ENCODE data around the gene ZNF578.
"Not testable (repeated sequence)": the region's sequence is repeated elsewhere in the genome, so short reads cannot be mapped to it uniquely, and the experiment has no call there.

The ZNF578 gene

GRCh38 chr19:52538815-52539214 is 85.5 kb downstream of the ZNF578 start:
- H3K9ac ChIP-seq (ENCODE audit: low read length); H3K36me3 ChIP-seq (ENCODE audit: control insufficient read depth, low read depth, low read length); H3K4me3 ChIP-seq (ENCODE audit: low read length); H3K27ac ChIP-seq (ENCODE audit: low read length); H3K4me1 ChIP-seq (ENCODE audit: control insufficient read depth, low read depth, low read length); H3K9me3 ChIP-seq (ENCODE audit: control insufficient read depth, low read depth, low read length): not testable (repeated sequence)
- peaks cover 13% of the 10 kb centered on the region for H3K27me3 ChIP-seq (ENCODE audit: control insufficient read depth, insufficient read depth, low read length)

- H3K27ac ChIP-seq (ENCODE audit: low read length); H3K9me3 ChIP-seq (ENCODE audit: control insufficient read depth, low read depth, low read length); H3K36me3 ChIP-seq (ENCODE audit: control insufficient read depth, low read depth, low read length); H3K4me3 ChIP-seq (ENCODE audit: low read length); H3K4me1 ChIP-seq (ENCODE audit: control insufficient read depth, low read depth, low read length); H3K9ac ChIP-seq (ENCODE audit: low read length): not testable (repeated sequence)
- H3K27me3 ChIP-seq (ENCODE audit: control insufficient read depth, insufficient read depth, low read length) = peaks cover 13% of the 10 kb centered on the region
These were observed 87.8 kb downstream of the ZNF578 start for GRCh38 chr19:52541176-52541575.

GRCh38 chr19:52541608-52542007 is 88.3 kb downstream of the ZNF578 start:
- H3K4me1 ChIP-seq (ENCODE audit: control insufficient read depth, low read depth, low read length) = peaks cover under 1% of the 10 kb centered on the region
- no peak overlapping the region for H3K4me3 ChIP-seq (ENCODE audit: low read length)
- H3K27ac ChIP-seq (ENCODE audit: low read length) = no peak overlapping the region
- no peaks in the 10 kb centered on the region for H3K36me3 ChIP-seq (ENCODE audit: control insufficient read depth, low read depth, low read length)
- H3K9ac ChIP-seq (ENCODE audit: low read length) = no peak overlapping the region
- H3K27me3 ChIP-seq (ENCODE audit: control insufficient read depth, insufficient read depth, low read length) = peaks cover 11% of the 10 kb centered on the region
- H3K9me3 ChIP-seq (ENCODE audit: control insufficient read depth, low read depth, low read length) = no peaks in the 10 kb centered on the region

- not testable (repeated sequence) for H3K36me3 ChIP-seq (ENCODE audit: control insufficient read depth, low read depth, low read length); H3K4me1 ChIP-seq (ENCODE audit: control insufficient read depth, low read depth, low read length); H3K27ac ChIP-seq (ENCODE audit: low read length); H3K27me3 ChIP-seq (ENCODE audit: control insufficient read depth, insufficient read depth, low read length); H3K9ac ChIP-seq (ENCODE audit: low read length); H3K9me3 ChIP-seq (ENCODE audit: control insufficient read depth, low read depth, low read length); H3K4me3 ChIP-seq (ENCODE audit: low read length)
These were observed 89.2 kb downstream of the ZNF578 start for GRCh38 chr19:52542541-52542940.

GRCh38 chr19:52542984-52543664 is 89.8 kb downstream of the ZNF578 start:
- no peaks in the 10 kb centered on the region for H3K9me3 ChIP-seq (ENCODE audit: control insufficient read depth, low read depth, low read length)
- no peak overlapping the region for H3K4me3 ChIP-seq (ENCODE audit: low read length)
- H3K4me1 ChIP-seq (ENCODE audit: control insufficient read depth, low read depth, low read length) = no peaks in the 10 kb centered on the region
- H3K27ac ChIP-seq (ENCODE audit: low read length) = no peak overlapping the region
- no peaks in the 10 kb centered on the region for H3K27me3 ChIP-seq (ENCODE audit: control insufficient read depth, insufficient read depth, low read length)
- H3K9ac ChIP-seq (ENCODE audit: low read length) = no peak overlapping the region
- H3K36me3 ChIP-seq (ENCODE audit: control insufficient read depth, low read depth, low read length) = peaks cover 2% of the 10 kb centered on the region

- no peak overlapping the region for H3K4me3 ChIP-seq (ENCODE audit: low read length)
- H3K27me3 ChIP-seq (ENCODE audit: control insufficient read depth, insufficient read depth, low read length) = no peaks in the 10 kb centered on the region
- no peak overlapping the region for H3K9ac ChIP-seq (ENCODE audit: low read length)
- H3K4me1 ChIP-seq (ENCODE audit: control insufficient read depth, low read depth, low read length) = peaks cover 5% of the 10 kb centered on the region
- peaks cover 25% of the 10 kb centered on the region for H3K9me3 ChIP-seq (ENCODE audit: control insufficient read depth, low read depth, low read length)
- peaks cover 31% of the 10 kb centered on the region for H3K36me3 ChIP-seq (ENCODE audit: control insufficient read depth, low read depth, low read length)
- no peak overlapping the region for H3K27ac ChIP-seq (ENCODE audit: low read length)
These were observed 101.0 kb downstream of the ZNF578 start for GRCh38 chr19:52554216-52554971.

- H3K36me3 ChIP-seq (ENCODE audit: control insufficient read depth, low read depth, low read length) = peaks cover 27% of the 10 kb centered on the region
- no peak overlapping the region for H3K9ac ChIP-seq (ENCODE audit: low read length)
- H3K9me3 ChIP-seq (ENCODE audit: control insufficient read depth, low read depth, low read length) = peaks cover 25% of the 10 kb centered on the region
- H3K4me1 ChIP-seq (ENCODE audit: control insufficient read depth, low read depth, low read length) = peaks cover 5% of the 10 kb centered on the region
- no peak overlapping the region for H3K4me3 ChIP-seq (ENCODE audit: low read length)
- H3K27me3 ChIP-seq (ENCODE audit: control insufficient read depth, insufficient read depth, low read length) = no peaks in the 10 kb centered on the region
- no peak overlapping the region for H3K27ac ChIP-seq (ENCODE audit: low read length)
These were observed 104.1 kb downstream of the ZNF578 start for GRCh38 chr19:52557231-52557995.

- peaks cover 15% of the 10 kb centered on the region for H3K36me3 ChIP-seq (ENCODE audit: control insufficient read depth, low read depth, low read length)
- H3K27me3 ChIP-seq (ENCODE audit: control insufficient read depth, insufficient read depth, low read length); H3K9ac ChIP-seq (ENCODE audit: low read length); H3K4me3 ChIP-seq (ENCODE audit: low read length); H3K4me1 ChIP-seq (ENCODE audit: control insufficient read depth, low read depth, low read length); H3K27ac ChIP-seq (ENCODE audit: low read length): not testable (repeated sequence)
- H3K9me3 ChIP-seq (ENCODE audit: control insufficient read depth, low read depth, low read length) = peaks cover 13% of the 10 kb centered on the region
These were observed 105.5 kb downstream of the ZNF578 start for GRCh38 chr19:52558732-52559445.

- H3K4me1 ChIP-seq (ENCODE audit: control insufficient read depth, low read depth, low read length); H3K9ac ChIP-seq (ENCODE audit: low read length); H3K27me3 ChIP-seq (ENCODE audit: control insufficient read depth, insufficient read depth, low read length); H3K27ac ChIP-seq (ENCODE audit: low read length); H3K36me3 ChIP-seq (ENCODE audit: control insufficient read depth, low read depth, low read length); H3K4me3 ChIP-seq (ENCODE audit: low read length); H3K9me3 ChIP-seq (ENCODE audit: control insufficient read depth, low read depth, low read length): not testable (repeated sequence)
These were observed 108.3 kb downstream of the ZNF578 start for GRCh38 chr19:52561611-52562010.

Data from iPS-18a (cell line).